Muscle of leg (tissue), 16 donors: ENCODE measurements around the gene MED28. TPM values are rescaled to one million over a fixed set of nuclear protein-coding genes. Genes with fewer than 3 reads are reported as not detected.
"Not testable (repeated sequence)": the region's sequence is repeated elsewhere in the genome, so short reads cannot be mapped to it uniquely, and the experiment has no call there.

Experiments
- DNase-seq: peaks from one replicate; pipeline ENCODE4 v3.0.0; 2013
- H3K27ac ChIP-seq: one replicate; pipeline ENCODE4 v1.5.1; 2013; ENCODE audit warnings: mild to moderate bottlenecking, low read length, control low read depth
- H3K27me3 ChIP-seq: one replicate; pipeline ENCODE4 v1.6.1; 2013; ENCODE audit warnings: low read length; ENCODE audit not compliant: control insufficient read depth, insufficient read depth
- H3K36me3 ChIP-seq: one replicate; pipeline ENCODE4 v1.6.1; 2013; ENCODE audit warnings: low read length; ENCODE audit not compliant: control insufficient read depth, insufficient read depth
- H3K4me1 ChIP-seq: one replicate; pipeline ENCODE4 v1.6.1; 2013; ENCODE audit warnings: low read length; ENCODE audit not compliant: control insufficient read depth, insufficient read depth
- H3K4me3 ChIP-seq: one replicate; pipeline ENCODE4 v1.5.1; 2013; ENCODE audit warnings: low read length, control low read depth
- H3K9me3 ChIP-seq: replicated peaks from 2 replicates; pipeline ENCODE4 v1.6.1; 2013; ENCODE audit warnings: low read depth, low read length; ENCODE audit not compliant: control insufficient read depth
- WGBS: methylation state at CpG from one replicate; pipeline ENCODE4 v1.1.5; 2013; ENCODE audit warnings: missing lambda C conversion rate; ENCODE audit not compliant: insufficient coverage; 5-methylcytosine and 5-hydroxymethylcytosine counted together
- long read RNA-seq, 11 donors: transcript quantifications; one replicate each; lab custom pipeline, GENCODE V29; 2026
- polyA plus RNA-seq, 8 donors: library from polyadenylated mRNA; unstranded; fragments of 120-200 nt; gene quantifications; one replicate each; pipeline versions ENCODE4 v1.2.1 to v1.2.3, GENCODE V29; 2013; ENCODE audit warnings: inconsistent platforms in 1 of 8, low replicate concordance in 1 of 8; ENCODE audit not compliant: insufficient read length in 8 of 8, insufficient read depth in 1 of 8
- total RNA-seq: library from RNA; stranded (reverse); fragments of 120-200 nt; gene quantifications from one replicate; pipeline ENCODE4 v1.2.4, GENCODE V29; 2013

The MED28 gene, protein sequence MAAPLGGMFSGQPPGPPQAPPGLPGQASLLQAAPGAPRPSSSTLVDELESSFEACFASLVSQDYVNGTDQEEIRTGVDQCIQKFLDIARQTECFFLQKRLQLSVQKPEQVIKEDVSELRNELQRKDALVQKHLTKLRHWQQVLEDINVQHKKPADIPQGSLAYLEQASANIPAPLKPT
- total RNA-seq (15.5 TPM), polyA plus RNA-seq (10 to 100 TPM; 22.8 to 33.1 (median 28.1) TPM)
- long read RNA-seq, donor 1, full-length matches to known transcripts, result 11 of 11 reads
- long read RNA-seq, donor 1, partial matches to known transcripts, result 0 of 11 reads
- long read RNA-seq, donor 1, other reads (novel, unspliced or antisense), result 0 of 11 reads
- long read RNA-seq, donor 2, full-length matches to known transcripts, result 5 of 5 reads
- long read RNA-seq, donor 2, partial matches to known transcripts, result 0 of 5 reads
- long read RNA-seq, donor 2, other reads (novel, unspliced or antisense), result 0 of 5 reads
- long read RNA-seq, donor 3, full-length matches to known transcripts, result 25 of 25 reads
- long read RNA-seq, donor 3, partial matches to known transcripts, result 0 of 25 reads
- long read RNA-seq, donor 3, other reads (novel, unspliced or antisense), result 0 of 25 reads
- long read RNA-seq, donor 4, full-length matches to known transcripts, result 18 of 18 reads
- long read RNA-seq, donor 4, partial matches to known transcripts, result 0 of 18 reads
- long read RNA-seq, donor 4, other reads (novel, unspliced or antisense), result 0 of 18 reads
- long read RNA-seq, donor 5, full-length matches to known transcripts, result 55 of 55 reads
- long read RNA-seq, donor 5, partial matches to known transcripts, result 0 of 55 reads
- long read RNA-seq, donor 5, other reads (novel, unspliced or antisense), result 0 of 55 reads
- long read RNA-seq, donor 6, full-length matches to known transcripts, result 27 of 38 reads
- long read RNA-seq, donor 6, partial matches to known transcripts, result 11 of 38 reads
- long read RNA-seq, donor 6, other reads (novel, unspliced or antisense), result 0 of 38 reads
- long read RNA-seq, donor 7, full-length matches to known transcripts, result 28 of 28 reads
- long read RNA-seq, donor 7, partial matches to known transcripts, result 0 of 28 reads
- long read RNA-seq, donor 7, other reads (novel, unspliced or antisense), result 0 of 28 reads
- long read RNA-seq, donor 8, full-length matches to known transcripts, result 17 of 17 reads
- long read RNA-seq, donor 8, partial matches to known transcripts, result 0 of 17 reads
- long read RNA-seq, donor 8, other reads (novel, unspliced or antisense), result 0 of 17 reads
- long read RNA-seq, donor 9, full-length matches to known transcripts, result 20 of 20 reads
- long read RNA-seq, donor 9, partial matches to known transcripts, result 0 of 20 reads
- long read RNA-seq, donor 9, other reads (novel, unspliced or antisense), result 0 of 20 reads
- long read RNA-seq, donor 10, full-length matches to known transcripts, result 35 of 35 reads
- long read RNA-seq, donor 10, partial matches to known transcripts, result 0 of 35 reads
- long read RNA-seq, donor 10, other reads (novel, unspliced or antisense), result 0 of 35 reads
- long read RNA-seq, donor 11, full-length matches to known transcripts, result 25 of 25 reads
- long read RNA-seq, donor 11, partial matches to known transcripts, result 0 of 25 reads
- long read RNA-seq, donor 11, other reads (novel, unspliced or antisense), result 0 of 25 reads

DNA sequence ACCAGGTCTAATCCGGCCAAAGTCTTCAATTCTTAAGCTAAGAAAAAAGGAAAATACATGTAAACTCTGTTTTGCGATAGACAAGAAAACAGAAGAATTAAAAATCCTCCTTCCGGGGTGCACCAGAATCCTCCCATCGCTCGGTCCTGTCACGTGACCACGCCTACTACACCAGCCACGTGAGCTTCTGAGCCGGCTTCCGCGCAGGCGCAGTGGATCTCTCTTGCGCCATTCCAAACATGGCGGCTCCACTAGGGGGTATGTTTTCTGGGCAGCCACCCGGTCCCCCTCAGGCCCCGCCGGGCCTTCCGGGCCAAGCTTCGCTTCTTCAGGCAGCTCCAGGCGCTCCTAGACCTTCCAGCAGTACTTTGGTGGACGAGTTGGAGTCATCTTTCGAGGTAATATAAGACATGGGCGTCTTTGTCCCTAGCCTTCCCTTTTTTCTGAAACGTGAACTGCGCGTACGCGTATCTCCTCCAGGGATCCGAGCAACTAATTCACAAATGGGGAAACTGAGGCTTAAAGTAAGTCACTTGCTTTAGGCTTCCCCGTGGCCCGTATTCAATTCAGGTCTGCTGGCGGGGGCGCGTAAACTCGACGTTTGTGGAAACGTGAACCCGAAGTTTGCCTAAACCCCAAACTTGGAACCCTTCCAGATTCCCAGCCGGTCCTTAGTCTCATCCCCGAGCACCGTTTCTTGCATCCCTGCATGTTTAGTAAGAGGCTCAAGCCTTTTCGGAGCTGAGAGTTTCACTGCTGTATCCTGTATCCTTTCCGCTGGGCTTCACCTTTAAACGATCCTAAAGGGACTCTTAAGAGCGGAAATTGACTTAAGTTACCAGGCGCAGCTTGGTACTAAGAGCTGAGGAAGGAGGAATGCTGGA is at the start of gene MED28:
MED28 (plus strand) TSS at position 226 of the 884 bp plus-strand sequence; CDS start at position 240, 14 bp downstream.
- Histone ChIP-seq H3K4me3 (peak within 1 kb of the TSS; percentile 90), H3K9me3 (no peaks in the 10 kb centered on the region), H3K27ac (peak within 1 kb of the TSS; percentile 88), H3K27me3 (no peaks in the 10 kb centered on the region), H3K36me3 (peaks cover 30% of the 10 kb centered on the region), H3K4me1 (peaks cover 10% of the 10 kb centered on the region)
- under 1% methylated on average over 30 of the region's 46 CpGs for WGBS
- DNase-seq, result peak; percentile 98

GRCh38 chr4:17565846-17566245 is 48.6 kb upstream of the MED28 start:
- H3K9me3 ChIP-seq, result no peaks in the 10 kb centered on the region
- no peaks in the 10 kb centered on the region for H3K27me3 ChIP-seq
- no peaks in the 10 kb centered on the region for H3K4me1 ChIP-seq
- H3K27ac ChIP-seq, result no peak overlapping the region
- H3K4me3 ChIP-seq, result no peak overlapping the region
- no peak for DNase-seq
- 95% methylated on average over 2 of the region's 3 CpGs for WGBS
- no peaks in the 10 kb centered on the region for H3K36me3 ChIP-seq

DNA sequence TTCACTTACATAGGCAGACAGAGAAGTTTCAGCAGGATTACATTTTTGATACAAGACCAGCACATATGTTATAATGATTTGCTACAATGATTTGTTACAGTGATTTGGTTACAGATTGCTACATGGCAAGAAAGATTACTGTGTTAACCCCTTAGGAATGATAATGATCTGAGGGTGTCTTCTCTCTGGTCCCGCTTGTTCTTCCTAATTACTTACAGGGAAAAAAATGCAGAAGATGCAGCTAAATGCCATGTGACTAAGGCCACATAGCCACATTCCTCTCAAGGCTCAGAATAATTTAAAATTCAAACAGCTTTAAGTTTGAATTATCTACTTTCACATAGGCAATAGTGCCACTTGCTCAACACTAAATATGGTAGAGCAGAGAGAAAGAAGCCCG is 47.2 kb upstream of the MED28 start:
- 31% methylated on average over 2 of the region's 2 CpGs for WGBS
- peak; percentile 13 for DNase-seq
- no peak overlapping the region for H3K4me3 ChIP-seq

GRCh38 chr4:17574206-17574605 is 40.2 kb upstream of the MED28 start:
- no CpG with 5 or more reads among the region's 4 CpGs for WGBS
- no peaks in the 10 kb centered on the region for H3K27me3 ChIP-seq
- H3K4me1 ChIP-seq, result peaks cover 17% of the 10 kb centered on the region
- peaks cover 2% of the 10 kb centered on the region for H3K36me3 ChIP-seq
- H3K27ac ChIP-seq, result no peak overlapping the region
- no peaks in the 10 kb centered on the region for H3K9me3 ChIP-seq
- no peak overlapping the region for H3K4me3 ChIP-seq
- no peak for DNase-seq

More for the DNA sequence above, 47.2 kb upstream of the MED28 start:
- no peaks in the 10 kb centered on the region for H3K9me3 ChIP-seq
- H3K36me3 ChIP-seq, result no peaks in the 10 kb centered on the region
- H3K4me1 ChIP-seq, result no peaks in the 10 kb centered on the region
- H3K27ac ChIP-seq, result no peak overlapping the region
- H3K27me3 ChIP-seq, result no peaks in the 10 kb centered on the region

DNA sequence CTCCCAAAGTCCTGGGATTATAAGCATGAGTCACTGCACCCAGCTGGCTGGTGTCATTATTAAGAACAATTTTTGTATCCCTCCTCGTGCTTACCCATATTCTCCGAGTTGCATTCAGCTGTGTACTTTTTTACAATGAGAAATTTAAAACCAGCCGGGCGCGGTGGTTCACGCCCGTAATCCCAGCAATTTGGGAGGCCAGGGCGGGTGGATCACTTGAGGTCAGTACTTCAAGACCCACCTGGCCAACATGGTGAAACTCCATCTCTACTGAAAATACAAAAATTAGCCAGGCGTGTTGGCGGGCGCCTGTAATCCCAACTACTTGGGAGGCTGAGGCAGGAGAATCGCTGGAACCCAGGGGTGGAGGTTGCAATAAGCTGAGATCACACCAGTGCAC is 39.3 kb upstream of the MED28 start:
- H3K4me3 ChIP-seq, DNase-seq, H3K36me3 ChIP-seq, H3K27ac ChIP-seq, H3K9me3 ChIP-seq, H3K27me3 ChIP-seq: not testable (repeated sequence)
- 100% methylated on average over 6 of the region's 12 CpGs for WGBS
- H3K4me1 ChIP-seq, result peaks cover 17% of the 10 kb centered on the region

- H3K9me3 ChIP-seq, result no peaks in the 10 kb centered on the region
- H3K36me3 ChIP-seq, result peaks cover 24% of the 10 kb centered on the region
- peak within 1 kb of the TSS; percentile 94 for H3K27ac ChIP-seq
- 0% methylated on average over 88 of the region's 91 CpGs for WGBS
- peak within 1 kb of the TSS; percentile 85 for H3K4me3 ChIP-seq
- DNase-seq, result peak; percentile 98
- no peaks in the 10 kb centered on the region for H3K27me3 ChIP-seq
- H3K4me1 ChIP-seq, result peaks cover 22% of the 10 kb centered on the region
Observed at GRCh38 chr4:17576932-17577664, 37.3 kb upstream of the MED28 start, which contains the start of gene LAP3. Gene LAP3 (plus strand): TSS chr4:17577198. CDS start chr4:17577466, 268 bp downstream.

GRCh38 chr4:17577665-17578481 is 36.6 kb upstream of the MED28 start:
- Histone ChIP-seq H3K4me3 (peak overlapping the region; percentile 85), H3K4me1 (peaks cover 22% of the 10 kb centered on the region), H3K27ac (peak overlapping the region; percentile 94), H3K9me3 (no peaks in the 10 kb centered on the region), H3K27me3 (no peaks in the 10 kb centered on the region), H3K36me3 (peaks cover 30% of the 10 kb centered on the region)
- WGBS, result 4% methylated on average over 30 of the region's 33 CpGs
- peak; percentile 53 for DNase-seq
